ENCODE data around the gene TSHZ3. TPM values are rescaled to one million over a fixed set of nuclear protein-coding genes. Genes with fewer than 3 reads are reported as not detected.

Gene TSHZ3
- total RNA-seq, 2 experiments from 2014 or later, result 0.52 to 0.57 TPM

DNA sequence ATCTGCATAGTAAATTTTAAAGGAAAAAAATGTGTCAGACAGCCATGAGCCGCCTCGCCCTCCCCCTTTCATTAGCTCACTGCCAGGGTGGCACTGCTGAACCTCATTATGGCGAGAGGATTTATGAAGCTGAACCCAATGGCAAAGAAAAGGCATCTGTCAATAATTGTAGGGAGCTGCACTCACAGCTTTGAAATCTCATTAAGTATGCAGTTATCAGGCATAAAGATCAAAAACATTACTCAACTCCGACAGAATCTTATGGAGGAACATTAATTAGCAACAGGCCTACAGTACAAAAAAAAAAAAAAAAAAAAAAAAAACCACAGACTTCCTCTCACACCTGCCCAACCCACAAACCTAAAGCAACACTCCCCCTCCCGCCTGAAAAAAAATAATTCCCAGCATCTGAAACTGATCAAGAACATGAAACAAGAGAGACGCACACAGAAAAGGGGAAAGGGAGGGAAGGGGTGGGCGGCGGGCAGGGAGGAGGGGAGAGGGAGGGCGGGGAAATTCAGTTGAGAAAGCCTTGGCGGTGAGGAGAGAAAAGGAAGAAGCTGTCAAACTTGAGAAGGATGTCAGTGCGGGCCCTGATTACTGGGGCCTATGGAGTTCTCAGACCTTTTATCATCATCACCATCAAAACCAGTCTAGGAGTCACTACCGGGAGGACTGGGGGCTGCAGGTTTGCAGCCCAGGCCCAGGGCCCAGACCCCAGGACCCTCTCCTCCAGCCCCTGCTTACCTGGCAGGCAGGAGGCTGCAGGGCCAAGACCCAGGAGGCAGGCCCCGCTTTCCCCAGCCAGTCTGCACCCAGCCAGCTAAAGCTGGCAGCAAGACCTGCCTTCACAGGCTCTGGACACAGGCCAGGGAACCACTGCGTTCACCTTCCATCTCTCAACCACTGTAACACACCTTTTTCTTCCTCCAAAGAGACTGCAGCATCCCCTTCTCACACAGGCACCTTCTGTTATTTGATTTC is 8.9 kb downstream of the TSHZ3 start:
- CTCF ChIA-PET, result interaction anchor here (1.4 kb wide), 1 partner anchor 17 kb away, joined by 3 read pairs; no protein-coding TSS in a partner anchor
- POLR2A ChIA-PET, result no interaction called here

- POLR2A ChIA-PET, result no interaction called here
- CTCF ChIA-PET, result interaction anchor here (1.4 kb wide), 1 partner anchor 18 kb away, joined by 3 read pairs; no protein-coding TSS in a partner anchor
Observed at GRCh38 chr19:31339411-31339810, 9.8 kb downstream of the TSHZ3 start.

DNA sequence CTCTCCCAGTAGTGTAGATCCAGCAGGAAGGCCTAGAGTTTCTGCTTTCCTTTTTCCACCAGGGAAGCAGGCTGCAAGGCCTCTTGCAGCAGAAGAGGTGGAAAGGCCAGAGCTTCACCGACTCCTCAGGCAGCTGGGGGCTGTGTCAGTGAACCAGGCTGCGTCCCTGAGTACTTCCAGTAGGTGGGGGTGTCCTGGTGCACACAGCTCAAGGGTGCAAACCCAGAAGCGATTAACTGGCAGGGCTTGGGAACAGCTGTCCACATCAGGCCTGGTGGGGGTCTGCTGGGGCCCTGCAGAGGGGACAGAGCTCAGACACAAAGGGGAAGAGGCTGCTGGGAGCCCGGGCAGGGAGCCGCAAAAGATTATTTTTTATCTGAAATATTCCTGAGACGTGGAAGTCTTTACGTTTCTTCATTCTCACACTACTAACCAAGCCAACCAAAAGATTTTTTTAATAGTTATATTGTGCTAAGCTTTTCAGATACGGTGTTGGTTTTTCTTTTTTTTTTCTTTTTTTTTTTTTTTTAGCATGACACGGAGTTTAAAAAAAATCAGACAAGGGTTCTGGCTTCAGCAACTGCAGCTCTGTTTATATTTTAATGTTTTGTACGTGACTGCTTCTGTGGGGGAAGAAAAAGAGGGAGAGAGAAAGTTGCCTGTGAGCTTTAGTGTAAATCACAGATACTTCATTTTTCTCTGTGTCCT is 11.0 kb downstream of the TSHZ3 start:
- CTCF ChIA-PET, result interaction anchor here (1.3 kb wide), 2 partner anchors 10 to 886 kb away, joined by 3 read pairs; no protein-coding TSS in a partner anchor
- POLR2A ChIA-PET, result interaction anchor here (0.6 kb wide), 1 partner anchor 12 kb away, joined by 3 read pairs; no protein-coding TSS in a partner anchor

- CTCF ChIA-PET, result interaction anchor here (0.7 to 1.3 kb wide), 3 partner anchors 9 to 1077 kb away, joined by 3 read pairs; no protein-coding TSS in a partner anchor
- POLR2A ChIA-PET, result no interaction called here
Observed at GRCh38 chr19:31337008-31337914, 12.0 kb downstream of the TSHZ3 start.

- ChIA-PET POLR2A (no interaction called here), CTCF (no interaction called here)
Observed at GRCh38 chr19:31335716-31336115, 13.5 kb downstream of the TSHZ3 start.

- ChIA-PET POLR2A (no interaction called here), CTCF (no interaction called here)
Observed at GRCh38 chr19:31334849-31335624, 14.2 kb downstream of the TSHZ3 start.

- POLR2A ChIA-PET, result no interaction called here
Observed at GRCh38 chr19:31334101-31334848, 15.0 kb downstream of the TSHZ3 start.

DNA sequence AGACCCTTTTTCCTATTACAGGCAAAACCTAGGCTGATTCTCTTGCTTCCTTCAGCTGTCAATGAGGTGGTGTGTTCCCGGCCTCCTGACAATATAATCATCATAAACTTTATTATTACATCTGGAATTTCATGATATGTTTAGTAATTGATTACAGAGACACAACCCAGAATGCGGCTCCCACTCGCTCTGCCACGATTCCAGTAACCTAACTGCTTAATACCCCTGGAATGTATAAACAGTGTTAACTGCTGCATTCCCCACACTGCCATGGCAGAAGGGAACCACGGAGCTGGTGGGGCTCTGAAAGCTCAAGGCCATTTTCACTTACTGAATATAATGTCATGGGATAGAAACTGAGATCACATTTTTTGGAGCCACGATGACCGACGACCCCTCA is 17.1 kb downstream of the TSHZ3 start:
- CTCF ChIA-PET, result no interaction called here
- POLR2A ChIA-PET, result no interaction called here

More at GRCh38 chr19:31334101-31334848, 15.0 kb downstream of the TSHZ3 start:
- CTCF ChIA-PET, result no interaction called here

- POLR2A ChIA-PET, result no interaction called here
Observed at GRCh38 chr19:31331536-31331935, 17.7 kb downstream of the TSHZ3 start.

GRCh38 chr19:31330761-31331160 is 18.5 kb downstream of the TSHZ3 start:
- CTCF ChIA-PET, result no interaction called here

More at GRCh38 chr19:31331536-31331935, 17.7 kb downstream of the TSHZ3 start:
- CTCF ChIA-PET, result no interaction called here

DNA sequence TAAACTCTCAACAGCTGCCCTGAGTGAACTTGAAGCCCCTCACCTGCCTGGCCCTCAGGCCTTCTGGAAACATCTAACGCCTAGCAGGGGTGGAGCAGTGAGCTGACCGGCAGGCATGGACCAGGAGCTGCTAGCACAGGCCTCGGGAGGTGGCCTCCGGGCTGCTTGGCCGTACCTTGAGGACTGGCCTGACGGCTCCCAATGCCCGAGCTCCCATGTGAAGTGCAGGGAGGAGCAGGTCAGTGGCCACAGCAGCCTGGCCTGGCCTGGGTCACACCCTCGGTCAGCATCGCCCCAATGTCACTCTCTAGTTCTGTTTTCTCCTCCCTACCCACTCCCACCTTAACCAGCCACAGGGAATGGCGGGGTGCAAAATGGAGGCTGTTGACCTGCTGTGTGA is 19.0 kb downstream of the TSHZ3 start:
- POLR2A ChIA-PET, result no interaction called here

More at GRCh38 chr19:31330761-31331160, 18.5 kb downstream of the TSHZ3 start:
- POLR2A ChIA-PET, result no interaction called here

GRCh38 chr19:31329819-31330218 is 19.4 kb downstream of the TSHZ3 start:
- ChIA-PET CTCF (no interaction called here), POLR2A (no interaction called here)

More for the DNA sequence above, 19.0 kb downstream of the TSHZ3 start:
- CTCF ChIA-PET, result no interaction called here

DNA sequence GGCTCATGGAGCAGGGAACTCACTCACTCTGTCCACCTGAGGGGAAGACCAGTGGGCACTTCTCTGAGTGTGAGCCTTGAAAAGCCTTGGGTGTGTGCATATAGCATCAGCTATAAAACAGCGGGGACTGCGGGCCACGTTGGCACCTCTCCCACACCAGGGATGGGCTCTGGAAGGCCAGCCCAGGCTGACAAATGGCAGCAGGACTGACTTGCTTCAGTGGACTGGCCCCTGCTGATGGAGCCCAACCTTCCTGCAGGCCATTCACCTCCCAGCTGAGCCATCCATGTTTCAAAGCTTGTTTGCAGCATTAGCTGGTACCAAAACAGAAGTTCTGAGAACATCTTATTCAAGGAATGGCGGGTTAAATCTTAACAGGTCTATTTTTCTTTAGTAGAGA is 21.0 kb downstream of the TSHZ3 start:
- ChIA-PET POLR2A (no interaction called here), CTCF (interaction anchor here (0.8 kb wide), 1 partner anchor 10 kb away, joined by 3 read pairs; no protein-coding TSS in a partner anchor)

- POLR2A ChIA-PET, result no interaction called here
- CTCF ChIA-PET, result no interaction called here
Observed at GRCh38 chr19:31326329-31327028, 22.8 kb downstream of the TSHZ3 start.

GRCh38 chr19:31325342-31325741 is 23.9 kb downstream of the TSHZ3 start:
- ChIA-PET CTCF (no interaction called here), POLR2A (no interaction called here)

- CTCF ChIA-PET, result interaction anchor here (0.7 kb wide), 1 partner anchor 176 kb away, joined by 3 read pairs; no protein-coding TSS in a partner anchor
Observed at GRCh38 chr19:31319465-31319864, 29.8 kb downstream of the TSHZ3 start.

GRCh38 chr19:31318790-31319425 is 30.3 kb downstream of the TSHZ3 start:
- POLR2A ChIA-PET, result no interaction called here
- CTCF ChIA-PET, result no interaction called here

More at GRCh38 chr19:31319465-31319864, 29.8 kb downstream of the TSHZ3 start:
- POLR2A ChIA-PET, result no interaction called here

Measured in activated CD8-positive, alpha-beta memory T cell treated with anti-CD3 and anti-CD28 coated beads for 36 hours (primary cell).